IMR-90 (cell line): ENCODE data around the gene ALDH18A1. TPM values are rescaled to one million over a fixed set of nuclear protein-coding genes. Genes with fewer than 3 reads are reported as not detected.

Experiments
- ATAC-seq: fragments of 200-7000 bp; cut with Tn5 transposase; 2 replicates; pipeline ENCODE4 v1.9.1; 2020; ENCODE audit warnings: low read depth, mild to moderate bottlenecking, moderate library complexity
- BruUV-seq: library from RNA; stranded (reverse); fragments of 400-500 nt; replicated peaks from 2 replicates; lab custom pipeline; 2021; lab: Mats Ljungman, UMichigan
- CTCF ChIA-PET: fragments of 300-600 bp; formaldehyde crosslinking; extraction: SDS; loops from one replicate; lab custom pipeline; 2021; ENCODE audit warnings: antibody characterized with exemption; lab: Yijun Ruan, JAX
- POLR2A ChIA-PET: fragments of 300-600 bp; sonication (Branson Sonifier 250); formaldehyde crosslinking; loops from one replicate; lab custom pipeline; 2022; ENCODE audit warnings: antibody characterized with exemption; ENCODE audit not compliant: unreplicated experiment; lab: Charles Lee
- DNase-seq: peaks from one replicate; pipeline ENCODE4 v3.0.0; 2013
- H2AFZ ChIP-seq: replicated peaks from 2 replicates; pipeline ENCODE3; 2013; ENCODE audit warnings: low read length, mild to moderate bottlenecking; ENCODE audit not compliant: poor library complexity
- H2AK5ac ChIP-seq: 2 replicates; pipeline ENCODE4 v1.6.1; 2013; ENCODE audit warnings: low read depth, low read length, inconsistent platforms
- H2AK9ac ChIP-seq: replicated peaks from 2 replicates; pipeline ENCODE3; 2013; ENCODE audit warnings: mild to moderate bottlenecking, low read depth, low read length, moderate library complexity; ENCODE audit not compliant: poor library complexity
- H2BK120ac ChIP-seq: 2 replicates; pipeline ENCODE4 v1.6.1; 2013; ENCODE audit warnings: low read depth, low read length, inconsistent platforms
- H2BK15ac ChIP-seq: 3 replicates; pipeline ENCODE4 v1.6.1; 2013; ENCODE audit warnings: low read depth, low read length, inconsistent platforms
- H2BK20ac ChIP-seq: 2 replicates; pipeline ENCODE4 v1.6.1; 2013; ENCODE audit warnings: low read depth, mild to moderate bottlenecking, inconsistent platforms, low read length, moderate library complexity
- H2BK5ac ChIP-seq: 2 replicates; pipeline ENCODE4 v1.6.1; 2013; ENCODE audit warnings: mild to moderate bottlenecking, low read depth, low read length, inconsistent platforms; ENCODE audit not compliant: poor library complexity, severe bottlenecking
- H3K14ac ChIP-seq: replicated peaks from 2 replicates; pipeline ENCODE4 v1.6.1; 2013; ENCODE audit warnings: low read depth, low read length, inconsistent platforms
- H3K18ac ChIP-seq: 2 replicates; pipeline ENCODE4 v1.6.1; 2013; ENCODE audit warnings: low read depth, low read length, control low read depth
- H3K23ac ChIP-seq: 2 replicates; pipeline ENCODE4 v1.6.1; 2013; ENCODE audit warnings: low read depth, low read length, inconsistent platforms
- H3K27ac ChIP-seq: 2 replicates; pipeline ENCODE4 v1.5.1; 2013; ENCODE audit warnings: mild to moderate bottlenecking, control low read depth, low read length; ENCODE audit not compliant: insufficient read depth
- H3K27me3 ChIP-seq: 2 replicates; pipeline ENCODE4 v1.6.1; 2013; ENCODE audit warnings: low read length; ENCODE audit not compliant: control insufficient read depth, insufficient read depth
- H3K36me3 ChIP-seq: 2 replicates; pipeline ENCODE4 v1.6.1; 2013; ENCODE audit warnings: low read length, mixed read lengths; ENCODE audit not compliant: control insufficient read depth, insufficient read depth
- H3K4ac ChIP-seq: 2 replicates; pipeline ENCODE4 v1.6.1; 2013; ENCODE audit warnings: low read depth, low read length, inconsistent platforms
- H3K4me1 ChIP-seq: 2 replicates; pipeline ENCODE4 v1.6.1; 2013; ENCODE audit warnings: low read length, mixed read lengths; ENCODE audit not compliant: control insufficient read depth, insufficient read depth
- H3K4me2 ChIP-seq: 2 replicates; pipeline ENCODE4 v1.6.1; 2013; ENCODE audit warnings: low read depth, mild to moderate bottlenecking, control low read depth, low read length, moderate library complexity
- H3K4me3 ChIP-seq: 2 replicates; pipeline ENCODE4 v1.5.1; 2013; ENCODE audit warnings: low read depth, mild to moderate bottlenecking, control low read depth, low read length, moderate library complexity; ENCODE audit not compliant: insufficient read depth
- H3K56ac ChIP-seq: 2 replicates; pipeline ENCODE4 v1.6.1; 2013; ENCODE audit warnings: low read length, inconsistent platforms; ENCODE audit not compliant: insufficient read depth; ENCODE audit errors: extremely low read depth
- H3K79me1 ChIP-seq, 2 experiments: 2 replicates each; pipeline ENCODE4 v1.6.1; 2013; ENCODE audit warnings: low read length in 2 of 2, inconsistent platforms in 1 of 2, low read depth in 1 of 2
- H3K9ac ChIP-seq: 2 replicates; pipeline ENCODE4 v1.6.1; 2013; ENCODE audit warnings: low read depth, low read length, control low read depth
- H3K9me1 ChIP-seq: 2 replicates; pipeline ENCODE4 v1.6.1; 2013; ENCODE audit warnings: low read length, inconsistent platforms; ENCODE audit not compliant: insufficient read depth
- H3K9me3 ChIP-seq: 2 replicates; pipeline ENCODE4 v1.6.1; 2013; ENCODE audit warnings: low read length; ENCODE audit not compliant: control insufficient read depth, insufficient read depth
- H4K20me1 ChIP-seq: 2 replicates; pipeline ENCODE4 v1.6.1; 2013; ENCODE audit warnings: low read length, inconsistent platforms; ENCODE audit not compliant: insufficient read depth
- H4K5ac ChIP-seq: 2 replicates; pipeline ENCODE4 v1.6.1; 2013; ENCODE audit warnings: mild to moderate bottlenecking, low read depth, low read length, control low read depth
- H4K8ac ChIP-seq, 2 experiments: 2 replicates each; pipeline ENCODE4 v1.6.1; 2013; ENCODE audit warnings: low read depth in 2 of 2, low read length in 2 of 2, control low read depth in 1 of 2, inconsistent platforms in 1 of 2
- H4K91ac ChIP-seq: 2 replicates; pipeline ENCODE4 v1.6.1; 2013; ENCODE audit warnings: low read depth, low read length, inconsistent platforms; ENCODE audit not compliant: insufficient read depth
- CHD1 ChIP-seq: IDR thresholded peaks from 2 replicates; pipeline ENCODE4 v1.6.1; 2012; ENCODE audit warnings: low read depth, low read length, improper control_type of control experiment
- ELK1 ChIP-seq: fragments of 150-350 bp; IDR thresholded peaks from 2 replicates; pipeline ENCODE4 v1.6.1; 2016; ENCODE audit warnings: low read depth, mild to moderate bottlenecking, low read length, moderate library complexity, borderline replicate concordance
- FOS ChIP-seq: fragments of 150-350 bp; IDR thresholded peaks from 2 replicates; pipeline ENCODE4 v1.6.1; 2016; ENCODE audit warnings: low read depth, low read length
- MAFK ChIP-seq: IDR thresholded peaks from 2 replicates; pipeline ENCODE4 v1.6.1; 2012; ENCODE audit warnings: low read depth, low read length, improper control_type of control experiment
- MAZ ChIP-seq: IDR thresholded peaks from 2 replicates; pipeline ENCODE4 v1.6.1; 2012; ENCODE audit warnings: low read depth, mild to moderate bottlenecking, low read length, improper control_type of control experiment, moderate library complexity, borderline replicate concordance
- MXI1 ChIP-seq: IDR thresholded peaks from 2 replicates; pipeline ENCODE4 v1.6.1; 2012; ENCODE audit warnings: low read depth, mild to moderate bottlenecking, low read length, moderate library complexity, borderline replicate concordance
- POLR2A ChIP-seq: IDR thresholded peaks from 2 replicates; pipeline ENCODE4 v1.6.1; 2012; ENCODE audit warnings: mild to moderate bottlenecking, low read depth, low read length
- RAD21 ChIP-seq: IDR thresholded peaks from 2 replicates; pipeline ENCODE4 v1.6.1; 2012; ENCODE audit warnings: low read length, improper control_type of control experiment
- RFX5 ChIP-seq: IDR thresholded peaks from 2 replicates; pipeline ENCODE4 v1.8.0; 2012; ENCODE audit warnings: low read depth, mild to moderate bottlenecking, low read length, moderate library complexity
- SMC3 ChIP-seq: fragments of 150-350 bp; IDR thresholded peaks from 2 replicates; pipeline ENCODE4 v1.6.1; 2016; ENCODE audit warnings: low read depth, mild to moderate bottlenecking, antibody characterized with exemption, low read length, moderate library complexity
- USF2 ChIP-seq: fragments of 150-350 bp; IDR thresholded peaks from 2 replicates; pipeline ENCODE4 v1.6.1; 2017; ENCODE audit warnings: mild to moderate bottlenecking, antibody characterized with exemption, low read length, low read depth
- WGBS, 2 experiments: methylation state at CpG; one replicate each; pipeline versions ENCODE4 v1.1.5 to v1.1.7; 2013; ENCODE audit warnings: missing lambda C conversion rate in 2 of 2; ENCODE audit not compliant: insufficient read length in 1 of 2; ENCODE audit errors: extremely low coverage in 2 of 2; 5-methylcytosine and 5-hydroxymethylcytosine counted together
- dilution Hi-C: fragments of 300-500 bp; cut with HindIII; formaldehyde crosslinking; loops from one replicate; pipeline ENCODE4 v1.14.3; 2018; ENCODE audit warnings: low sequenced_read_pairs; ENCODE audit not compliant: unreplicated experiment
- in situ Hi-C: fragments of 300-500 bp; cut with MboI; formaldehyde crosslinking; loops from 3 replicates; pipeline ENCODE4 v1.14.3; 2019; ENCODE audit warnings: low sequenced_read_pairs, inconsistent platforms, mixed read lengths
- intact Hi-C: fragments of 100-400 bp; cut with micrococcal nuclease; formaldehyde crosslinking; loops from 2 replicates; pipeline ENCODE4 v1.10.0; 2022
- polyA plus RNA-seq, 3 experiments: library from polyadenylated mRNA; depleted of rRNA; stranded (reverse); fragments of >200 nt; gene quantifications; 2 replicates each; pipeline ENCODE4 v1.2.3, GENCODE V29; 2012; ENCODE audit warnings: low replicate concordance in 1 of 3
- total RNA-seq: library from RNA; depleted of rRNA; stranded (reverse); fragments of >200 nt; gene quantifications from 2 replicates; pipeline ENCODE4 v1.2.3, GENCODE V29; 2012

ALDH18A1 gene
- total and polyA plus RNA-seq, 2 of the 4 experiments (the other 2 are of a cell fraction): 93.4 to 232 TPM

- Histone ChIP-seq H2AK9ac (no peak overlapping the region), H3K4me1 (no peaks in the 10 kb centered on the region; the same call in 1 of the 2 replicates)
Observed at GRCh38 chr10:95646160-95646559, 10.4 kb downstream of the ALDH18A1 start.

More at GRCh38 chr10:95646160-95646559, 10.4 kb downstream of the ALDH18A1 start:
- H4K5ac ChIP-seq: no peak overlapping the region
- ChIA-PET POLR2A (interaction anchor here (0.6 kb wide), 1 partner anchor 25 kb away, joined by 4 read pairs; no protein-coding TSS in a partner anchor), CTCF (no interaction called here)
- H3K27ac ChIP-seq: no peak overlapping the region
- H3K79me1 ChIP-seq: peaks cover 26 to 53% of the 10 kb centered on the region in 2 experiments
- 71% methylated on average over 1 of the region's 1 CpG; no CpG with 5 or more reads in 1 of the 2 experiments for WGBS, 2 experiments
- H3K9me3 ChIP-seq: no peaks in the 10 kb centered on the region
- BruUV-seq: no TSS peak
- peaks cover 53% of the 10 kb centered on the region for H3K36me3 ChIP-seq
- H3K23ac ChIP-seq: no peak overlapping the region
- H3K9ac ChIP-seq: no peak overlapping the region
- H2BK15ac ChIP-seq: no peak overlapping the region
- H2AK5ac ChIP-seq: no peak overlapping the region
- H4K8ac ChIP-seq: no peak overlapping the region
- DNase-seq (no peak), ATAC-seq (no peak)
- no peak for TF ChIP-seq SMC3
- no peak for TF ChIP-seq POLR2A
- no peak for TF ChIP-seq CHD1
- TF ChIP-seq RFX5: no peak
- no peak for TF ChIP-seq MAFK
- TF ChIP-seq ELK1: no peak
- no peak for TF ChIP-seq USF2
- no peak for TF ChIP-seq MAZ
- TF ChIP-seq FOS: no peak
- no peak for TF ChIP-seq MXI1
- no peak for TF ChIP-seq RAD21
- no peak overlapping the region for H3K14ac ChIP-seq
- no peak overlapping the region for H2BK20ac ChIP-seq
- no peak overlapping the region for H2BK120ac ChIP-seq
- no peak overlapping the region for H3K56ac ChIP-seq
- H3K4me2 ChIP-seq: no peak overlapping the region
- no peak overlapping the region for H3K4me3 ChIP-seq
- peaks cover 7% of the 10 kb centered on the region; the same call in 1 of the 2 replicates for H3K9me1 ChIP-seq
- dilution Hi-C loops (no loop called here), intact Hi-C loops (no loop called here), in situ Hi-C loops (no loop called here)
- no peak overlapping the region for H2BK5ac ChIP-seq
- no peaks in the 10 kb centered on the region for H3K27me3 ChIP-seq
- H4K20me1 ChIP-seq: peaks cover 25% of the 10 kb centered on the region
- no peak overlapping the region for H2AFZ ChIP-seq
- no peak overlapping the region for H3K4ac ChIP-seq
- no peak overlapping the region for H4K91ac ChIP-seq
- no peak overlapping the region for H3K18ac ChIP-seq
